K562 (cell line): ENCODE results near the gene DPY19L3. TPM values are rescaled to one million over a fixed set of nuclear protein-coding genes. Genes with fewer than 3 reads are reported as not detected.

Experiments used
- ATAC-seq: fragments of 200-7000 bp; cut with Tn5 transposase; 3 replicates; pipeline ENCODE4 v1.9.1; 2020; ENCODE audit warnings: moderate library complexity
- BruUV-seq: library from RNA; stranded (reverse); fragments of 400-500 nt; replicated peaks from 2 replicates; lab custom pipeline; 2021; lab: Mats Ljungman, UMichigan
- CTCF ChIA-PET: fragments of 300-600 bp; formaldehyde crosslinking; extraction: SDS; loops from one replicate; lab custom pipeline; 2021; ENCODE audit warnings: low intra/inter-chr PET ratio; lab: Yijun Ruan, JAX
- POLR2A ChIA-PET: fragments of 300-600, 350-650 bp; sonication (Branson Sonifier 250); formaldehyde crosslinking; extraction: SDS; loops from one replicate; lab custom pipeline; 2021; ENCODE audit warnings: antibody characterized with exemption, inconsistent platforms; lab: Yijun Ruan, JAX
- DNase-seq, 4 experiments: peaks; one replicate each; pipeline versions ENCODE4 v3.0.0 to v3.0.0-alpha.2; 2011 to 2018; ENCODE audit warnings: low spot score in 3 of 4, mixed read lengths in 3 of 4; ENCODE audit errors: extremely low read depth in 1 of 4
- FAIRE-seq: peaks from 2 replicates; lab custom pipeline; 2011; peaks lifted over from hg19 to GRCh38; lab: Jason Lieb, UNC
- H2AFZ ChIP-seq: 2 replicates; pipeline ENCODE4 v1.6.0; 2011; ENCODE audit warnings: low read depth, low read length, control low read depth, inconsistent platforms
- H3K27ac ChIP-seq: fragments of 200-600 bp; 3 replicates; pipeline ENCODE4 v1.8.0; 2011; ENCODE audit warnings: low read depth, mild to moderate bottlenecking, control low read depth, inconsistent platforms, low read length, moderate library complexity, mixed read lengths; ENCODE audit errors: extremely low read depth
- H3K27me3 ChIP-seq, 2 experiments: fragments of 300-600 bp in 1 of 2; 2 replicates in 1 of 2; 3 replicates in 1 of 2; pipeline versions ENCODE4 v1.6.0 to v1.8.0; 2011; ENCODE audit warnings: inconsistent platforms in 2 of 2, low read length in 2 of 2, mild to moderate bottlenecking in 1 of 2, mixed read lengths in 1 of 2, moderate library complexity in 1 of 2; ENCODE audit not compliant: control insufficient read depth in 2 of 2, insufficient read depth in 2 of 2
- H3K36me3 ChIP-seq: fragments of 300-600 bp; 3 replicates; pipeline ENCODE4 v1.8.0; 2011; ENCODE audit warnings: mild to moderate bottlenecking, low read length, inconsistent platforms; ENCODE audit not compliant: control insufficient read depth, insufficient read depth
- H3K4me1 ChIP-seq, 2 experiments: fragments of 200-600 bp in 1 of 2; replicated peaks in 1 of 2; 2 replicates in 1 of 2; 3 replicates in 1 of 2; pipeline versions ENCODE4 v1.5.1 to v1.8.0; 2011; ENCODE audit warnings: inconsistent platforms in 2 of 2, low read length in 2 of 2, mild to moderate bottlenecking in 1 of 2, mixed read lengths in 1 of 2, moderate library complexity in 1 of 2; ENCODE audit not compliant: control insufficient read depth in 2 of 2, insufficient read depth in 2 of 2
- H3K4me2 ChIP-seq: 2 replicates; pipeline ENCODE4 v1.6.1; 2011; ENCODE audit warnings: low read length, control low read depth, inconsistent platforms, mixed read lengths; ENCODE audit not compliant: insufficient read depth
- H3K4me3 ChIP-seq: fragments of 200-600 bp; sonication (generic), shearing (Covaris generic); 2 replicates; pipeline ENCODE4 v1.5.1; 2016; ENCODE audit warnings: control low read depth, inconsistent platforms
- H3K79me2 ChIP-seq: fragments of 200-600 bp; 3 replicates; pipeline ENCODE4 v1.8.0; 2011; ENCODE audit warnings: low read length, inconsistent platforms; ENCODE audit not compliant: control insufficient read depth, insufficient read depth
- H3K9ac ChIP-seq, 2 experiments: 2 replicates each; pipeline versions ENCODE4 v1.6.0 to v1.6.1; 2011; ENCODE audit warnings: low read depth in 2 of 2, low read length in 2 of 2, control low read depth in 1 of 2, inconsistent platforms in 1 of 2, mild to moderate bottlenecking in 1 of 2, mixed read lengths in 1 of 2; ENCODE audit not compliant: insufficient read depth in 1 of 2
- H3K9me1 ChIP-seq: one replicate; pipeline ENCODE4 v1.6.0; 2011; ENCODE audit warnings: inconsistent platforms, mild to moderate bottlenecking, low read length, moderate library complexity; ENCODE audit not compliant: control insufficient read depth, insufficient read depth
- H3K9me3 ChIP-seq: replicated peaks from 2 replicates; pipeline ENCODE4 v1.5.1; 2011; ENCODE audit warnings: low read depth, low read length, inconsistent platforms; ENCODE audit not compliant: control insufficient read depth, insufficient read depth
- H4K20me1 ChIP-seq: replicated peaks from 2 replicates; pipeline ENCODE4 v1.6.1; 2011; ENCODE audit warnings: low read length, inconsistent platforms, mixed read lengths; ENCODE audit not compliant: control insufficient read depth, insufficient read depth
- FOXM1 ChIP-seq, 2 experiments: fragments of 450-650 bp in 1 of 2; sonication (generic) in 1 of 2; formaldehyde crosslinking in 1 of 2; IDR thresholded peaks; 2 replicates each; pipeline versions ENCODE4 v1.6.1 to v1.9.0; 2017 to 2022; ENCODE audit warnings: low read depth in 2 of 2, mild to moderate bottlenecking in 2 of 2, missing genetic modification reagents in 1 of 2, moderate library complexity in 1 of 2
- HDAC3 ChIP-seq: fragments of 450-650 bp; IDR thresholded peaks from 2 replicates; pipeline ENCODE4 v1.6.1; 2018; ENCODE audit warnings: borderline replicate concordance, mild to moderate bottlenecking, moderate library complexity; ENCODE audit not compliant: partially characterized antibody
- IFI16 ChIP-seq: fragments of 250-450 bp; sonication (Bioruptor Pico); IDR thresholded peaks from 2 replicates; pipeline ENCODE4 v2.1.2; 2022; ENCODE audit warnings: mild to moderate bottlenecking, inconsistent platforms
- KAT7 ChIP-seq: sonication (generic); formaldehyde crosslinking; IDR thresholded peaks from 2 replicates; pipeline ENCODE4 v1.8.0; 2022; ENCODE audit warnings: missing genetic modification reagents, mild to moderate bottlenecking, borderline replicate concordance
- NCOA4 ChIP-seq: fragments of 450-650 bp; IDR thresholded peaks from 2 replicates; pipeline ENCODE4 v1.6.1; 2018; ENCODE audit warnings: mild to moderate bottlenecking; ENCODE audit not compliant: partially characterized antibody
- NCOR1 ChIP-seq: fragments of 450-650 bp; IDR thresholded peaks from 2 replicates; pipeline ENCODE4 v1.6.1; 2016; ENCODE audit warnings: mild to moderate bottlenecking, moderate library complexity
- SMAD1 ChIP-seq: fragments of 150-350 bp; IDR thresholded peaks from 2 replicates; pipeline ENCODE4 v1.6.1; 2014; ENCODE audit warnings: low read length, low read depth; ENCODE audit not compliant: partially characterized antibody
- SMC3 ChIP-seq: conservative IDR thresholded peaks from 2 replicates; pipeline ENCODE4 v1.6.1; 2011; ENCODE audit warnings: low read depth, low read length, improper control_type of control experiment; ENCODE audit not compliant: insufficient read depth
- TAF7 ChIP-seq: fragments of 450-650 bp; IDR thresholded peaks from 2 replicates; pipeline ENCODE4 v1.6.1; 2016; ENCODE audit warnings: missing genetic modification characterization, missing compliant biosample characterization
- THRB ChIP-seq: fragments of 450-650 bp; formaldehyde crosslinking; conservative IDR thresholded peaks from 2 replicates; pipeline ENCODE4 v1.4.0; 2022; ENCODE audit warnings: mild to moderate bottlenecking, missing genetic modification characterization
- U2AF1 ChIP-seq: fragments of 200-400 bp; formaldehyde crosslinking; optimal IDR thresholded peaks from 2 replicates; pipeline ENCODE3; 2017; ENCODE audit warnings: mild to moderate bottlenecking, low read depth, low read length, moderate library complexity
- ZFP1 ChIP-seq: fragments of 450-650 bp; formaldehyde crosslinking; IDR thresholded peaks from 2 replicates; pipeline ENCODE4 v1.4.0; 2020; ENCODE audit warnings: mild to moderate bottlenecking, mixed read lengths
- ZNF197 ChIP-seq: fragments of 200-800 bp; sonication (Bioruptor generic); IDR thresholded peaks from 2 replicates; pipeline ENCODE4 v1.6.1; 2016; ENCODE audit warnings: low read depth, missing genetic modification characterization, missing compliant biosample characterization
- ZNF232 ChIP-seq: sonication (generic); formaldehyde crosslinking; IDR thresholded peaks from 2 replicates; pipeline ENCODE4 v1.8.0; 2022; ENCODE audit warnings: mild to moderate bottlenecking, missing genetic modification reagents
- ZNF764 ChIP-seq: fragments of 250-450 bp; sonication (Bioruptor Pico); IDR thresholded peaks from 2 replicates; pipeline ENCODE4 v1.4.0; 2020; ENCODE audit warnings: low read depth, mild to moderate bottlenecking, moderate library complexity
- WGBS: fragments of 100-300 bp; shearing (Covaris generic); methylation state at CpG from one replicate; pipeline ENCODE4 v1.1.6; 2016; ENCODE audit warnings: low coverage, mixed read lengths; ENCODE audit not compliant: insufficient coverage; ENCODE audit errors: missing lambda C conversion rate; 5-methylcytosine and 5-hydroxymethylcytosine counted together
- in situ Hi-C: fragments of 300-500 bp; cut with MboI; formaldehyde crosslinking; loops from 4 replicates; pipeline ENCODE4 v1.15.0; 2018; ENCODE audit warnings: inconsistent platforms, mixed read lengths
- intact Hi-C: fragments of 100-400 bp; cut with micrococcal nuclease; formaldehyde crosslinking; loops from 2 replicates; pipeline ENCODE4 v1.14.2; 2022
- polyA plus RNA-seq, 8 experiments: library from polyadenylated mRNA; depleted of rRNA in 4 of 8; stranded (reverse) in 5 of 8; unstranded in 3 of 8; fragments of >200 nt; fragmentation: Nextera tagmentation in 2 of 8; fragmentation: Illumina TruSeq in 1 of 8; extraction: Ambion mirVana in 2 of 8; extraction: Trizol in 1 of 8; gene quantifications; 2 replicates each; pipeline versions ENCODE4 v1.2.1 to v1.2.3, GENCODE V29; 2011 to 2014; ENCODE audit warnings: inconsistent platforms in 1 of 8, missing spikeins in 1 of 8
- total RNA-seq, 7 experiments: library from RNA; depleted of rRNA in 6 of 7; stranded (reverse); fragments of >200 nt in 6 of 7; fragmentation: Illumina TruSeq in 2 of 7; extraction: Trizol in 2 of 7; gene quantifications; 2 replicates each; pipeline versions ENCODE4 v1.2.1 to v1.2.3, GENCODE V29; 2011 to 2021; ENCODE audit warnings: low replicate concordance in 1 of 7
- TF ChIP-seq, protein P1 (sequence below): fragments of 450-650 bp; formaldehyde crosslinking; IDR thresholded peaks from 2 replicates; pipeline ENCODE4 v1.4.0; 2022; ENCODE audit warnings: mild to moderate bottlenecking, moderate library complexity
- TF ChIP-seq, protein P2 (sequence below): fragments of 450-650 bp; IDR thresholded peaks from 2 replicates; pipeline ENCODE4 v1.6.1; 2016
- TF ChIP-seq, protein P3 (sequence below), 2 experiments: fragments of 450-650 bp; IDR thresholded peaks; 2 replicates each; pipeline ENCODE4 v1.6.1; 2016

The DPY19L3 gene
- total and polyA plus RNA-seq, 9 of the 15 experiments (the other 6 are each of a cell fraction or from before 2014, with no cell fraction given): 4.7 to 39.2 (median 22.0) TPM

DNA sequence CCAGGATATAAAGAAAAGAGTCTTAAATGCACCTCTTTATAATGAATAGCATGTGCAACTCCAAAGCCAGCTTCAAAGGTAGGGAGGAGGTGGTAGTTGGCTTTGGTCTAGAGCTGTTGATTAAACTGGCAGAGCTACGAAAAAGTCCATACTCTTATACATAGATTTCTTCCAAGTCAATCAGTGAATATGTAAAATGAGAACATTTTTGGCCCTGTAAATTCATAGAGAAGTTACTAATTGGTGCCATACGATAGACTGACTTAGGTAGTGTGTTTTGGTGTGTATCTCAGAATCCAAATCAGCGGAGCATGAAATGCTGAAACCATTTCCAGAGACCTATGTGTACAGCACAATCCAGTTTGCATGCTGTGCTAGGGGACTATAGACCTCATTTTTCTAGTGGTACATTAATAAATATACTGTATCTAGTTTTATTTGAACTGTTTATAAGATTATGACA is 17.1 kb upstream of the DPY19L3 start:
- ATAC-seq (no peak), FAIRE-seq (no peak), DNase-seq (no peak)
- Histone ChIP-seq H2AFZ (no peak overlapping the region), H3K4me1 (peaks cover 0 to 4% of the 10 kb centered on the region in 2 experiments; a peak in 1 of 5 replicates), H3K4me3 (no peak overlapping the region), H3K79me2 (no peaks in the 10 kb centered on the region), H3K27ac (no peak overlapping the region), H3K27me3 (no peaks in the 10 kb centered on the region), H3K9me3 (no peaks in the 10 kb centered on the region), H3K36me3 (peaks cover 26% of the 10 kb centered on the region), H3K9me1 (no peaks in the 10 kb centered on the region), H3K4me2 (no peak overlapping the region), H3K9ac (no peak overlapping the region), H4K20me1 (no peaks in the 10 kb centered on the region)
- ChIA-PET CTCF (no interaction called here), POLR2A (interaction anchor here (1.3 to 2.0 kb wide), 4 partner anchors 10 to 20 kb away, joined by 3 to 8 read pairs (median 6); no protein-coding TSS in a partner anchor)
- intact Hi-C loops (no loop called here), in situ Hi-C loops (no loop called here)
- WGBS: 93% methylated on average over 3 of the region's 3 CpGs
- no TSS peak for BruUV-seq
- no peak for TF ChIP-seq SMC3
- TF ChIP-seq KAT7 (CRISPR knock-in tag): no peak
- no peak for TF ChIP-seq ZNF232 (CRISPR knock-in tag)
- TF ChIP-seq, protein P1, sequence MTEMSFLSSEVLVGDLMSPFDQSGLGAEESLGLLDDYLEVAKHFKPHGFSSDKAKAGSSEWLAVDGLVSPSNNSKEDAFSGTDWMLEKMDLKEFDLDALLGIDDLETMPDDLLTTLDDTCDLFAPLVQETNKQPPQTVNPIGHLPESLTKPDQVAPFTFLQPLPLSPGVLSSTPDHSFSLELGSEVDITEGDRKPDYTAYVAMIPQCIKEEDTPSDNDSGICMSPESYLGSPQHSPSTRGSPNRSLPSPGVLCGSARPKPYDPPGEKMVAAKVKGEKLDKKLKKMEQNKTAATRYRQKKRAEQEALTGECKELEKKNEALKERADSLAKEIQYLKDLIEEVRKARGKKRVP (CRISPR knock-in tag): no peak
- no peak for TF ChIP-seq NCOR1
- TF ChIP-seq HDAC3: no peak
- TF ChIP-seq NCOA4: no peak
- TF ChIP-seq ZNF197 (CRISPR knock-in tag): no peak
- TF ChIP-seq ZNF764 (CRISPR knock-in tag): no peak
- TF ChIP-seq FOXM1 (IDR thresholded peaks at IDR 0.05; ENCODE audit: low read depth): no peak
- TF ChIP-seq FOXM1 (CRISPR knock-in tag; IDR thresholded peaks at IDR 0.05; ENCODE audit: low read depth): no peak
- TF ChIP-seq U2AF1: no peak
- TF ChIP-seq SMAD1: no peak
- no peak for TF ChIP-seq TAF7
- no peak for TF ChIP-seq THRB
- TF ChIP-seq, protein P2, sequence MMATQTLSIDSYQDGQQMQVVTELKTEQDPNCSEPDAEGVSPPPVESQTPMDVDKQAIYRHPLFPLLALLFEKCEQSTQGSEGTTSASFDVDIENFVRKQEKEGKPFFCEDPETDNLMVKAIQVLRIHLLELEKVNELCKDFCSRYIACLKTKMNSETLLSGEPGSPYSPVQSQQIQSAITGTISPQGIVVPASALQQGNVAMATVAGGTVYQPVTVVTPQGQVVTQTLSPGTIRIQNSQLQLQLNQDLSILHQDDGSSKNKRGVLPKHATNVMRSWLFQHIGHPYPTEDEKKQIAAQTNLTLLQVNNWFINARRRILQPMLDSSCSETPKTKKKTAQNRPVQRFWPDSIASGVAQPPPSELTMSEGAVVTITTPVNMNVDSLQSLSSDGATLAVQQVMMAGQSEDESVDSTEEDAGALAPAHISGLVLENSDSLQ: no peak
- TF ChIP-seq, protein P3, sequence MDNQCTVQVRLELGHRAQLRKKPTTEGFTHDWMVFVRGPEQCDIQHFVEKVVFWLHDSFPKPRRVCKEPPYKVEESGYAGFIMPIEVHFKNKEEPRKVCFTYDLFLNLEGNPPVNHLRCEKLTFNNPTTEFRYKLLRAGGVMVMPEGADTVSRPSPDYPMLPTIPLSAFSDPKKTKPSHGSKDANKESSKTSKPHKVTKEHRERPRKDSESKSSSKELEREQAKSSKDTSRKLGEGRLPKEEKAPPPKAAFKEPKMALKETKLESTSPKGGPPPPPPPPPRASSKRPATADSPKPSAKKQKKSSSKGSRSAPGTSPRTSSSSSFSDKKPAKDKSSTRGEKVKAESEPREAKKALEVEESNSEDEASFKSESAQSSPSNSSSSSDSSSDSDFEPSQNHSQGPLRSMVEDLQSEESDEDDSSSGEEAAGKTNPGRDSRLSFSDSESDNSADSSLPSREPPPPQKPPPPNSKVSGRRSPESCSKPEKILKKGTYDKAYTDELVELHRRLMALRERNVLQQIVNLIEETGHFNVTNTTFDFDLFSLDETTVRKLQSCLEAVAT (IDR thresholded peaks at IDR 0.05): no peak
- no peak for TF ChIP-seq ZFP1
- TF ChIP-seq IFI16: no peak
